NCI-H1417 (cell line): ENCODE data around the gene MXRA5.
A peak's percentile ranks its signal among the peaks of the same experiment; 100 is the strongest.
"Not testable (repeated sequence)": the region's sequence is repeated elsewhere in the genome, so short reads cannot be mapped to it uniquely, and the experiment has no call there.

Source experiments
- DNase-seq, 3 experiments: peaks; one replicate each; lab custom pipeline; 2025; lab: John Stamatoyannopoulos, UW

MXRA5 gene

DNA sequence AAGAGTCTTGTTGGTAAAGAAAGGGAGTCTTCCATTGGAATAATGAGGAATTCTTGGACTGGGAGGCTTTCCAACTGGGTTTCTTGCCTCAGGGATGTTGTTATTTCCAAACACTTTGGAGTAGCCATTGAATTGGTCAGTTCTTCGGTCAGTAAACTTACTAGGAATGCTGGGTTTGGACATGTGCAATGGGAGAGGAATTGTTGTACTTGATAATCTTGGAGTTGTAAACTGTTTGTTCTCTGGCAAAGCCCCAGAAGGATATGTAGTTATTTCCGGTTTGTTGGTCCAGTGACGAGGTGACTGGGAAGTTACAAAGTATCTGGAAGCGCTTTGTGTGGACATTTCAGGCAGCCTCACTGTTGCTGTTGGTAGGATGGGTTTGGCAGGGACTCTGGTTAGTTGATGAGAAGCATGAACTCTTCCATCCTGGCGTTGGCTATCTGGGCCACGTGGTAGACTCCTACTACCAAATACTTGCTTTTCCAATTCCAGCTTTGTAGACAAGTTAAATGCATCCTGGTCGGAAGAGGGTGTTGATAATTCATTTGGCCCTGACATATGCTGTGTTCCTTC is 25.9 kb downstream of the MXRA5 start:
- DNase-seq, result no peak

DNA sequence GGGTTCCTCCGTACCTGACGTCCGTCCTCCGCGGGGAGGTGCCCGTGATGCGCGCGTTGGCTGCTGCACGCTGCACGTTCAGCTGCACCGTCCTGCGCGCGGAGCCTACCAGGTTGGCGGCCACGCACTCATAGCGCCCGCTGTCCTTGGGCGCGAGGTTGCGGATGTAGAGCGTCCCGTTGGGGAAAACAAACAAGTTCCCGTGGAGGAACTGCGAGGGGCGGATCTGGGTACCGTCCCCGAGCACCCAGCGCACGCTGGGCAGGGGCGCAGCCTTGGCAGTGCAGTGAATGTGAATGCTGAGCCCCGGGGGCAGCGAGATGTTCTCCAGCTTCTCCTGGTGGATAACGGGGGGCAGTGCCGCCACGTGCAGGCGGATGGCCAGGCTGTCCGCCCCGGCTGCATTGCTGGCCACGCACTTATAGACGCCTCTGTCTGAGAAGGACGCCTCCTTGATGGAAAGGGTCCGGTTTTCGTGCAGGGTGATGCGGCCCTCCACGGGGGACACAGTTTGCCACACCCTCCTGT is 29.2 kb downstream of the MXRA5 start:
- DNase-seq, result no peak

DNA sequence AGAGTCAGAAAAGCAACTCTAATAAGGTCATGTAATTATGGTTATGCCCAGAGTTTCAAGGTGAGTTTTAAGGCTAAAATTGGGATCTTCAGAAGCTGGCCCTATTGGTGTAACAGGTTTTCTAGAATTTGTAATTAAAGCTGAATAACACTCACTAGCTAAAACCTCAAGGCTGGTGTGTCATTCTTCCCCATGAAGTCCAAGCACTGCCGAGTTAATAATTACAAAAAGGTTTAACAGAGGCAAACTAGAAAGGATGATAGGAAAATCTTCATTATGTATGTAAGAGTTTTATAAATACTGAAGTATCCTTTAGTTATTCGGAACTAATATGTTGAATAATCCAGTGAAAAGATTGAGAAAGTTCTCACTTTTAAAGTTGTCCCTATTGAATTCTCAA is 34.3 kb downstream of the MXRA5 start:
- DNase-seq, result no peak

DNA sequence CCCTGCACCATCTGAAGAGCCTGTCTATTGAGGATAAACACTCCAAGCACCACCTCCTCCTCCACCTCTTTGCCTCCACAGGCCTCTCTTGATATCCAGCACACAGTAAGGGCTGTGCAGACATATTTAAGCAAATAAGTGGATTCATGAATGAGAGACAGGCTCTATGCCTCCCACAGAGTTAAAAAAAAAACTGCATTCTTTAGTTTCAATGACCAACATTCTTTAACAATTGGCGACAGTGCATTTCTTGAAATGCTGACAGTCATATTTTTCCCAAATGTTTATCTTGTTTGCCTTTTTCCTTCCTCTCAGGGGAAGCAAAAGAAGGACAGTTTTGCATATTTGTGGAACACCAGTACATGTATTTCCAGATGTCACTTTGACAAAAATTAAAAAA is 38.6 kb downstream of the MXRA5 start:
- no peak for DNase-seq

DNA sequence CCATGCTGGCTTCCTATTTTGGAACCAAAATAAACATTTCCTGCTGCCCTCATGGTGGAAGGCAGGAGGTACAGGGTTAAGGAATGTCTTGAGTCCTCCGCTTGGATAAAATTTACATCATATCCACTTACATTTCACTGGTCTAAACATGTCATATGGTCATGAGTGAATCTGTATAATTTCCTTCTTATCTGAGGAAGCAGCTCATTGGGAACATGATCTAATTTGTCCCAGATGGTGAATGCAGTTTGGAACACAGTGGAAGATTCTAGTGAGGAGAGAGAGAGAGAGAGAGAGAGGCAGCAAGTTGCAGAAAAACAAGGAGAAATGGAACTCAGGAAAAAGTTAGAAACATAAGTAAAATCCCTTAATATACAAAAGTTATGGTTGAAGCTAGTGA is 46.8 kb downstream of the MXRA5 start:
- DNase-seq, result no peak

DNA sequence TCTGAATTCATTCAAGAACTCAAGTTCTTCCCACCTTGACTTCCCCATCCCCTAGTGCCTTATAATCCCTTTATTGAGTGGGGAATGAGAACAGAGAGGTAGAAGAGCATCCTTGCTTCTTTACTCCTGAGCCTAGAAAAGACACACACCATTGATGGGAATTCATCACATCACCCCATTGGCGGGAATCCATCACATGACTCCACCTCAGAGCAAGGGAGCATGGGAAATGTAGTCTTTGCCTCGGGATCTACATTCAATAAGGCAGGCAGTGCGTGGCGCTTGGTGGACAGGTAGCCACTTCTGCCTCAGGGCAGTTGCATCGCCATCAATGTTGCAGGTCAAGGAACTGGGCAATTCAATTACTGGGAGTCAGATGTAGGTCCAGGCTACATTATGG is 50.7 kb downstream of the MXRA5 start:
- peak in 2 of 3 experiments; percentile 6 to 13 for DNase-seq

DNA sequence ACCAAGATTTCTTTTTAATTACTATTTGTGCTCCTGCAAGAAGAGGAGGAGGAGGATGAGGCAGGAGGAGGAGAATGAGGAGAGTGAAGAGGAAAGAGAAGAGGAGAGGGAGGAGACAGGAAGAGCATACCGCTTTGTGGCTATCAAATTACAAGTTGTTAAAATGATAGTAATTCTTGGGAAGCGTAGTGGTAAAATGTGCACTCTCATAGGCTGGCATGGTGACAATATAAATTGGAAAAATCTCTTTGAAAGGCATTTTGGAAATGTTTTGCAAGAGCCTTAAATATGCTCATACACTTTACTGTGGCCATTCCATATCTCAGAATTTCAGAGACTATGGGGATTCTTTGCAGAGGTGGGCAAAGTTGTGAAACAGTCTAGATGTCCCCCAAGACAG is 53.2 kb downstream of the MXRA5 start:
- DNase-seq, result no peak

DNA sequence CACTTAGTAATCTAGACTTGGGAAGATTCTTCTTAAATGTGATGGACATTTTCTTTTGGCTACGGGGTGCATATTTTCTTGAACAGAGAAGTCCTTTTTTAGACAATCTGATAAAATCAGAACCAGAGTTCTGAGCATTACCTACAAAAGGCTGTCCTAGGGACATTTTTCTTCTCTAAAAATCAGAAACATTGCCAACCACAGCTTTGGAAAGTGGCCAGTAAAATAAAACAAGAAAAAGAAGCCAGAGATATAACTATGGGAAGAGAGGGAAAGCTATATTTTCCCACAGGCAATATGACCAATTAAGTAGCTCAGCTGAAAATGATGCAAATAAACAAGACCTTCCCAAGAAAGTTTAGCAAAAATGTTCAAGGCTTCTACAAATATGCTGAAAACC is 55.9 kb downstream of the MXRA5 start:
- no peak for DNase-seq

DNA sequence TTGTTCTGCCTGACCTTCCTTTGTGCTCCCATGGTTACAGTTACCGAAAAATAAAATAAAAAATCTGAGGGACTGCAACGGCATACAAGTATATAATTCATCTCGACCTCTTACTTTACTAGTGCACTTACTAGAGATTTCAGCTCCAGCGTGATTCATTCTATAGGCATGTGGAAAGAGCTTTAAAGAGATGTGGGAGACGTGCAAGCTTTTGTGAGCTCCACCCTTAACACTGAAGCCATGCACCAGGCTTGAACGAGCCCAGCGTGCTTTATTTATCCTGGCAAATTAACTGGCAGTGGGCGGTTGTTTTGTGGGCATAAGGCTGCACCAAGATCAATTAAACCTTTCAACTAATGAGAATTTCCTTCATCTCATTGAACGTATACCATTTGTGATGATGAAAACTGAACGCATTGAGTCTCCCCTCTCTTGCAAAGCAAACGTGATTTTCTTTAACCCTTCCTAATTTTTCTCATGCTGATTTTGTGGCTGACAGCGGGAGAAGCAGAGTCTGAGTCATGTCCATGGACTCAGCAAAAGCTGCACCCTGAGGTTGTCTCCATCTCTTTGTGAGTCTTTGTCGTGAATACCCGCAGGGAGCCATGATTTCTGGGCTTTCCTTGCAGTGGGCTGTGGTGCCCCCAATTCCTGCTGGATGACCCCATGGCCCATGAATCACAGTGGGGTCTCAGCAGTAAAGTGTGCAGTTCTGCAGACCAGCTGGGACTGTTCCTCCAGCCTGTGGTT is 60.1 kb downstream of the MXRA5 start:
- no peak for DNase-seq

DNA sequence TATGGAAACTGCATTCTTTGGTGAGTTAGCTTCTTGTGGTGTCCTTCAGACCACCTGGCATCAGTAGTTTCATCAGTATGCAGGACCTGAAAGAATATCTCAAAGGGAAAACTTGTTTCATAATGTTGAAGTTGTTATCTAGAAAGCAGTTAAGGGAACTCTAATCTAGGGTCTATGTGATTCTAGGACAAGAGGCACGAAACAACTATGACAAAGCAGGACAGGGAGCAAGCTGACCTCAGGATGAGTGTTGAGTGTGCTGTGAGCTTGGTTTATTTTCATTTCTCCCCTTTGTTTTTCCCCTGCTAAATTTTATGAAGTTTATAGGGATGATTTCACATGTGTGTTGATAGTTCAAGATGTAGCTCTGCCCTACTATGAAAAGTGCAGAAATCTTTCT is 65.7 kb downstream of the MXRA5 start:
- no peak for DNase-seq

DNA sequence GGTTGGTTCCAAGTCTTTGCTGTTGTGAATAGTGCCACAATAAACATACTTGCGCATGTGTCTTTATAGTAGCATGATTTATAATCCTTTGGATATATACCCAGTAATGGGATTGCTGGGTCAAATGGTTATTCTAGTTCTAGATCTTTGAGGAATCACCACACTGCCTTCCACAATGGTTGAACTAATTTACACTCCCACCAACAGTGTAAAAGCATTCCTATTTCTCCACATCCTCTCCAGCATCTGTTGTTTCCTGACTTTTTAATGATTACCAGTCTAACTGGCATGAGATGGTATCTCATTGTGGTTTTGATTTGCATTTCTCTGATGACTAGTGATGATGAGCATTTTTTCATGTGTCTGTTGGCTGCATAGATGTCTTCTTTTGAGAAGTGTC is 72.8 kb downstream of the MXRA5 start:
- DNase-seq, result not testable (repeated sequence)

DNA sequence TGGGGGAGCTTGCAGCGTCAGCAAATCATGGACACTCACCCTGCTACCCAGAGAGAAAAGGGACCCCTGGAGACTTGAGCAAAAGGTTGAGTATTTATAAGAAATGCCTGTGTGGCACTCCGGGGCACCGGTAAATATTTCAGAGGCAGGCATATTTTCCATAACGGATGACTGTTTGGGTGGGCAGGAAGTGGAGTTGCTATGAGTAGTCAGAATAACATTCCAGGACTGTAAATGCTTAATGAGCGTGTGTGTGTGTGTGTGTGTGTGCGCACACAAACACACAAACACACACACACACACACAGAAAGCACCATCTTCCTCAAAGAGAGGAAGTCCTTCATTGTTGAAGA is 74.6 kb downstream of the MXRA5 start:
- DNase-seq, result no peak

DNA sequence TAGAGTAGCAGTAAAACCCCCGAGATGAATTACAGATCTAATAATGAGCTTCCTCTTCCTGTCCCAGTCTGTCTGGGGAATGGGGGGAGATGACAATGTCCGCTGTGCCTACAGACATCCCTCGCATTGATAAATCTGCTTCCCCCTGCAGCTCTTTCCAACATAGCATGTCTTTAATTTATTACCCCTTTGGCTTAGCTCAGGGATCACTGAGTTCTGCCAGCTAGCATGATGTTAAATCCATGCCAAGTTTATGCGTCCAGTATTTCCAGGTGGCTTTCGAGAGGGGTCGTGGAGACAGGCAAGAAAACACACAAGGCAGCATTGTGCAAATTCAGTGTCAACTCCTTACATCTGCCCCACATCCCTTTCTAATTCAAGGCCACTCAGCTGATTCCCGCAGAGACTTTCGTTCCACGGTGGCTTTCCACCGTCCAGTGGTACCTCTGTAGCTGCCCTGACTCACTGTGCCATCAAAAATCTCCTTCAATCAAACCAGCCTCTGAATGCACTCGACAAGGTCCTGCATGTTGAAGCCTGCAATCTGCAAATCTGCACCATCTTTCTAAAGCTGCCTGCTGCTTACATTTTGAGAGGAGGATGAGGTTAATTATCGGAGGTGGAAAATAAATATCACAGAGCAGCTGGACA is 75.1 kb downstream of the MXRA5 start:
- DNase-seq, result no peak

DNA sequence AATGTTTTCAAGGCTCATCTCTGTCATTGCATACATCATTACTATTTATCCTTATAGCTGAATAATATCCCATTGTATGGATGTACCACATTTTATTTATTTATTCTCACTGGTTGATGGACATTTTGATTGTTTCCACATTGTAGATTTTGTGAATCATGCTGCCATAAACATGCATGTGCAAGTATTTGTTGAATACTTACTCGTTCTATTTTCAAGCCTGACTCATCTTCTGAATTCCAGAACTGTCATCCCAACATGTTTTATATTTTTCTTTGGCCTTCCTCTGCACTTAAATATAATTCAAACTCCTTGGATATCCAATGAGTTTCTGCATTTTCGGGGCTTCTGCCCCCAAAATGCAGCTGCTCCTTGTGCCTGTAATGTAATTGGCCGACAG is 77.6 kb downstream of the MXRA5 start:
- no peak for DNase-seq

DNA sequence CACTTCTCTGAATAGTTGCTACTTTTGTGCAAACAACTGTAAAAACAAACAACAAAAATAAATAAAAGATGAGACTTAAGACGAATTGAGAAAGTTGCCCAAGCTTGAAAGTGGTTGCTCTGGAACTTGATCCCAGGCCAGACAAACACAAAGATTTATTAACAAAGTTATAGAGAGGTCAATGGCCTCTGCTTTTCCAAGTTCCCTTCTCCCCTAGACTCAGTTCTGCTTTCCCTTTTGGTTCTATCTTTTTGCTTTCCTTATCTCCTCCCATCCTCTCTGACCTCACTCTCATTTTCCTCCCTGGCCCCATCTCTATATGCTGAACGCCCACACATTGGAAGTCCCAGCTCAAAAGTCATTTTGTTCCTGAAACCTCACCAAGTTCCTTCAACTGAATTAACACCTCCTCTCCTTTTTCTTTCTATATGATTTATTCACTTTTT is 82.7 kb downstream of the MXRA5 start:
- DNase-seq, result no peak

DNA sequence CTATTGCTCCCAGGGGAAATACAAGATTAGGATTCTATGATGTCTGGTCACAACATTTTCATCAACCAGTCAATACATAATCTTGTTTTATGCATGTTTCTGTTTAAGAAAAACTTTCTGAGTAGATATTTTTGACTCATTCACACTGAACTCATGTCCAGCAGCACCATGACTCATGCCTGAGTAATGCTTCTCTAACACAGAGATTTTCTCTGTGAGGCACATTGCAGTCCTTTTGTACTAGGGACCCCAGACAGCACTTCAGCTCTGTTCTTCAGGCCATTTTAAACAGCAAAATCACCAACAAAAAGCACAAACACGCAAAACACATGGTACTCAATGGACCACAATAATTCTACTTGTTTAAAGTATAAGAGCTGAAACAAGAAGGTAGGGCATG is 83.6 kb downstream of the MXRA5 start:
- no peak for DNase-seq
